GM19025 (cell line): ENCODE data around the gene PYGB.
"Not testable (repeated sequence)": the region's sequence is repeated elsewhere in the genome, so short reads cannot be mapped to it uniquely, and the experiment has no call there.

Experiments used
- ATAC-seq: cut with Tn5 transposase; IDR thresholded peaks from one replicate; pipeline ENCODE4 v1.9.1; 2021; ENCODE audit warnings: mild to moderate bottlenecking, low read depth, moderate library complexity; ENCODE audit not compliant: unreplicated experiment

The PYGB gene

GRCh38 chr20:25260770-25261437 lies 13.0 kb downstream of the PYGB start:
- ATAC-seq: not testable (repeated sequence)

DNA sequence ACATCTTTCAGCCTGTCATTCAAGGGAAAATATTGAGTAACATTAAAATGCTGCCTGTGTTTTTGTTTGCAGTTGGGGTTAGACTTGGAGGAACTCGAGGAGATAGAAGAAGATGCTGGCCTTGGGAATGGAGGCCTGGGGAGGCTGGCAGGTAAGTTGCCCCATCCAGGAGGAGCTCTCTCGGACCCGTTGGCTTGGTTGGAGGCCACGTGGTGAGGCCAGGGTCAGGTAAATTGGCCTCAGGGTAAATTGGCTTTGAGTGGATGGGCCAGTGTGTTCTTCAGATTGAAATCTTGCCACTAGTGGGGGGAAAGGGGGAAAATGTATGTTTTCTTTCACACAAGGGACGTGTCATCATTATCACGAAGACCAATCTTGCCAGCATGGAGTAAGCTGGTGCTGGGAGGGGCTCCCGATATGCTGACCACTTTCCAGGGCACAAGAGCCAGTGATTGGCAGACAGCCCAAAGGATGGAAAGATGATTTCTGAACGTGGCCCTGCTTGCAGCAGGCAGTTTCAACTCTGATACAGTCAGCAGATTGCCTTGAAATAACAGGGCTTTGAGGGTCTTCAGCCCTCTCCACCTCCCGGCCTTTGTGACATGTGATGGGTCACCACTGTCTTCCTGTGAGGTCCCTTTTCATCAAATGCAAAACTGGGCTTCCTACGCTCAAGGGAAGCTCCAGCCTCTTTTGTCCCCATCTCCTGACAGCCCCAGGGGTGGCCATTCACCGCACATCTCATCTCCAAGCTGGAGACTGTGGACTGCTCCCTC lies 21.4 kb downstream of the PYGB start:
- ATAC-seq: no peak

- ATAC-seq: no peak
Measured at GRCh38 chr20:25269833-25270170, 21.9 kb downstream of the PYGB start.

DNA sequence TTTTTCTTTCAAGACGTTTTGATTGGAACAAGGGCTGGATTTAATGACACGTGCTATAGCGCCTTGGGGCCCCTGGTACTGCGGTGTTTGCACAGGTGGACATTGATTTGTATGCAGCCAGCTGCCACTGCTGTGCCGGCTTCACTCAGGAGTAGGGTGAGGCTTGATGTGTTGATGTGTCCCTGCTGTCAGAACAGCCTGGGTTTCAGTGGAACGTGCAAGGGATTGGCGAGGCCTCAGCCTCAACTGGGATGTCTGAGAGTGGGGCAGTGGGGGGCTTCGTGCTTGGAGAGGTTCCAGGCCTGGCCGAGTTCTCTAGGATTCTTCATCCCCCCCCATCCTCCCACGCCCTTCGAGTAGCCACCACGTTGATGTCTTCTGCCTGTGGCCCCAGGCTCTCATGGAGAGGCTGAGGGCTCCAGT lies 23.0 kb downstream of the PYGB start:
- ATAC-seq: no peak

DNA sequence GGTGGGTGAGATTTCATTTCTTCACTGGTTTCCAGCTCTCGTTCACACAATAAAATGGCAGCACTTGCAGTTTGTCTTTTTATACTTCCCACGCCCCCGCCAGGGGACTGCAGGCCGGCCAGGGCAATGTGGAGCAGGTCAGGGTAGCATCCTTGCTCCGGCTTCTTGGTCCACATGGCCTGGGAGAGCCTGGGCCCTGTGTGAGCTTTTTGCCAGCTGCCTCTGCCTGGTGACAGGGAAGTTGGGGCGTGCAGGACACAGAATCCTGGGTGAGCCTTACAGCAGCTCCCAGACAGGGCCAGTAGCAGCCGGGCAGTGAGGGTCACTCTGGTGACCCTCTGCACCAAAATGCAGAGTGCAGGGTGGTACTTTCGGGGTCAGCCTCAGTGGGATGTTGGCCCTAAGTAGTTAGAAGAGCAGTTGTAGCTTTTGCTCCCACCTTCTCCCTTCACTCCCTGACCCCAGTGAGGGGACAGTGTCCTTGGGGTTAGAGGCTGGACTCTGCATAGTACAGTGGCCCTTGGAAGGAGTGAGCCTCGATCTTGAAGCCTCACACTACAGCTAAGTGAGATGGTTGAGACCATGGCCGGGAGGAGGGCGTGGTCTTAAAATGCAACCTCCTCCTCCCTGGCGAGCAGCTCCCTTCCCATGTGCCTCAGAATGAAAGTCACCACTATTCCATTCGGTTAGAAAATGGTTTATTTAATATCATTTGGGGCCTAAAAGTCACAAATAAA lies 23.8 kb downstream of the PYGB start:
- no peak for ATAC-seq

GRCh38 chr20:25272223-25273000 lies 24.5 kb downstream of the PYGB start:
- ATAC-seq: no peak

GRCh38 chr20:25273046-25273445 lies 25.2 kb downstream of the PYGB start:
- ATAC-seq: no peak

GRCh38 chr20:25273541-25274358 lies 25.9 kb downstream of the PYGB start:
- no peak for ATAC-seq

- no peak for ATAC-seq
Measured at GRCh38 chr20:25274481-25274880, 26.6 kb downstream of the PYGB start.

DNA sequence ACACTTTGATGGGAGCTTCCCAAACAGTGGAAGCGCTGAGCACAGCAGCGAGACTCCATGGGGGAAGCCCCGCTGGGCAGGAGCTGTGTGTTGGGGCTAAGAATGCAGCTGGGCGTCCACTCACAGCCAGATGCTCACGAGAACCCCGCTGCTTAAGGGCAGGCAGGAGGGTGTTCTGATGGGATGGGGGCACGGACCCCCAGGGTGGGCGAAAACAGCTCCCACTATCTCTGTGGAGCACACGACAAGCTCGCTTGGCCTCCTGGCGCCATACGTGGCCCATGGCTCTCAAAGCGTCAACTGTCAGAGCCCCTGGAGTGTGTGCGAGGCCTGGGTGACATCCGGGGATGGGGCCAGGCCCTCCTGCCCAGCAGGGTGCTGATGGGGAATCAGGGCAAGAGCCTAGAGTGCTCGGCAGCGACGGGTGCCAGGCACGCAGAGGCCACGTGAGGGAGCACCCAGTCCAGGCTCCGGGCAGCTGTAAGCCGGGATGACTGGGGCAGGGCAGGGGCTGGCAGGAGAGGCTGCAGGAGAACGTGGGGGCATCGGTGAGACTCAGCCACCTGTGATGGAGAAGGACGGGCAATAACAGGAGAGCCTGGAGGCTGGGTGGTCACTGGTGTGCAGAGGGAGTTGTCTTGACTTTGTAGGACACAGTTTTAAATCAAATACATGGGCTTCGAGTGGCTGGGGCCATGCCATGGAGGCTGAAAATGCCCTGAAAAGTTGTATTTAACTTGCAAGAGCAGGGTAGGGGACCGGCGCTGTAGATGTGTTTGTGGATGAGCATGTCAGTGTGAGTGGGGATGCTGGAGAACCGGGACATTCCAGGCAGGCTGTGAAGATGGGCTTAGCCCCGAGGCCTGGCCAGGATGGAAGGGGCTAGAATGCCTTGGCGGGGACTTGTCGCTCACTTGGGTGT lies 27.3 kb downstream of the PYGB start:
- no peak for ATAC-seq

DNA sequence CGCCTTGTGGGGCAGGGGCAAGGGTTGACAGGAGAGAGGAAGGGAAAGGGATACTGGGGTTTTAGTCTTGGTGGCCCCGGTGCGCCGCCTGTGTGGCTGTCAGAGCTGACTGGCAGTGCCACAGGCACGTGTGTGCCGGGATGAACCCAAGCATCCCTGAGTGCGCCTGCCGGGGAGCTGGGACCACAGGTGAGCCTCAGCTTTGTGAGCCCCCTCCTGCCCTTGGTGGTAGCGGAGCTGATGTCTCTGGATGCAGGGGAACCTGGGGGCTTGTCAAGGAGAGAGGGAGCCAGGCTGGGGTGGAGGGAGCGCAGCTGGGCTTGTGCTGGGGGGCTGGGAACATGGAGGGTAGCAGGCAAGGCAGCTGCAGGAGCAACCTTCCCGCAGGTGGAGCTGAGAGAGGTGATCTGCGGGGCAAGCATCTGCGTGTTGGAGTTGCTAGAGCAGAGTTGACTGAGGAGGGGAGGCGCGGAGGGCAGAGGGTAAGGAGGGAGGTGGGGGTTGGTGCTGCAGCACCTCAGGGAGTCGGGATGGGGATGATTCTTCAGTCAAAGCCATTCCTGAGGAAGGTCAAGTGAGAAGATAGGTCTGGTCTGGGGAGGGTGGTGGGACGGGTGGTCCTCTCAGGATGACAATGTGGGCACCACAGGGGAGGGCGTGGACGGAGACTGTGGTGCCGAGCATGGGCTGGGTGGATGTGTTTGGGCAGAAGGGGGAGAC lies 28.1 kb downstream of the PYGB start:
- no peak for ATAC-seq

DNA sequence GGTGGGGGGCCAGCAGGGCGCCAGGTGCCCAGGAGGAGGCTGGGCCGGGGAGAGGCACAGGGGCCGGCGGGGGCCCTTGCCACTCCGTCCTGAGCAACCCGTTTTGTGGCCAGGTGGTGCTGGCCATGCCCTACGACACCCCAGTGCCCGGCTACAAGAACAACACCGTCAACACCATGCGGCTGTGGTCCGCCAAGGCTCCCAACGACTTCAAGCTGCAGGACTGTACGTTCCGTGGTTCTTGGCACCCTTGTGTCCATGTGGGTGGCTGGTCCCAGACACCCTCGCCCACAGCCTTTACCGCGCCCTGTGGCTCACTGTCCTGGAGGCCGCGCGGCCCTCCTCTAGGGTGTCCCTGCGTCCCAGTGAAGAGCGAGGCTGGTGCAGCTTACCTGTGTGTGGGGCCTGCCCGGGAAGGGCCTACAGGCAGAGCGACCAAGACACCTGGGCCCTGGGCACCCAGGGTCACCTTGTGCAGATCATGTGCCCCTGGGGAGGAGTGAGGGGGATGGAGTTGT lies 28.7 kb downstream of the PYGB start:
- no peak for ATAC-seq

DNA sequence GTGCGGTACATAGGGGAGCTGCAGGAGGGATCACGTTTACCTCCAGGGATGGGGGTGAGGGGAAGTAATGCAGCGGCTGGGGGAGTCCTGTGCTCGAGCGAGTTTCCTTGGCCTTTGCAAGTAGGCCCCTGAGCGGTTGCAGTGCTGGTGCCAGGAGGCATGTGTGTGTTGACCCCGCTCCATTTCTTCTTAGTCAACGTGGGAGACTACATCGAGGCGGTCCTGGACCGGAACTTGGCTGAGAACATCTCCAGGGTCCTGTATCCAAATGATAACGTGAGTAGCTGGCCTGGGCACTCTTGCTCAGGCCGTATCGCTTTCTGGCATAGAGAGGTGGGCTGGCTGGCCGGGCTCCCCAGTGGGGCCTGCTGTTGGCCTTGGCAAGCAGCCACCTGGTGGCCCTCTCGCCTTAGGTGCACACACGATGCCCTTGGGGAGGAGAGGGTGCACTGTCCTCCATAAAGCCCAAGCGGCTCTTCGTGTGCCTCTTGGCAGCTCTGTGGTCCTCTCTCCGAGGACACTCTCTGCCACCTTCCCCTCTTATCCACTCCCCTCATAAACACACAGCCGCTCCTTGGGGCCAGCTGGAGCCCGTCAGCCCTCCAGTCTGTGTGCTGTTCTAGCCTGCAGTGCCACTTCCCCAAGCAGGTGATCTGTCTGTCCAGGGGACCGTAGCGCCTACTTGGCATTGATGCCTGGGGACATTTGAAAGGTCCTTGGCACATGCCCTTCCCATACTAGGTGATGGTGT lies 29.3 kb downstream of the PYGB start:
- ATAC-seq: no peak

DNA sequence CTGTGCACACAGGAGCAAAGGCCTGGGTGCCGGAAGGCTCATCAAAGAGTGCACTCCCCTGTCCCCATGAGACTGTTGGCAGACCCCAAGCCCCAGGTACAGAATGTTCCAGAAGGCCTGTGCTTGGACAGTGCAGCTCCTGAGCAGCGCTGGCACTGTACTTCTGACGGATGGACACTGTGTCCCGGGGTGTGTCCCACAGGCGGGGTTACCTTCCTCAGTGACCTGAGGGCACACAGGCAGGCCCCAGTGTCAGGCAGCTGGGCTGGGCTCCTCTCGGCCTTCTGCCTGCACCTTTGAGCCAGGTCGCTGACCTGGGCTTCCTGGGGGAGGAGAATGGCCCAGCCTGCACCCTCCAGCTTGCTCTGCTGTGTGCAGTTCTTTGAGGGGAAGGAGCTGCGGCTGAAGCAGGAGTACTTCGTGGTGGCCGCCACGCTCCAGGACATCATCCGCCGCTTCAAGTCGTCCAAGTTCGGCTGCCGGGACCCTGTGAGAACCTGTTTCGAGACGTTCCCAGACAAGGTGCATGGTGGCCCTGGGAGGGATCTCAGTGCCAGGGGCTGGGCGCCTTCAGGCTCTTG lies 30.1 kb downstream of the PYGB start:
- no peak for ATAC-seq

- ATAC-seq: no peak
Measured at GRCh38 chr20:25278636-25279361, 30.9 kb downstream of the PYGB start.

DNA sequence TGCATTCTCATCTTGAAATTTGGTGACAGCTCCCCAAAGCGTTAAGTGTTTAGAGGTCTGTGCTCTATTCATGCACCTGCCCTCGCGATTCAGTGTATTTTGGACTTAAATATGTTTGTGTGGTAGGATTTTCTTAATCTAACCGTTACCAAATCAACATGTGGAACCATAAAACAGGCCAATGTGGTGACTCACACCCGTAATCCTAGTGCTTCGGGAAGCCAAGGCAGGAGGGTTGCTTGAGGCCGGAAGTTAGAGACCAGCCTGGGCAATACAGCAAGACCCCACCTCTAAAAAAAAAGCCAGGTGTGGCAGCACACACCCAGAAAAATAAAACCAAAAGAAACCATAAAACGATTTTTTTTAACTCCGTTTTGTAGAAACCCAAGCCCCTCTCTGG lies 31.5 kb downstream of the PYGB start:
- no peak for ATAC-seq
